GM21526 (cell line): ENCODE results near the gene TMBIM6.
"Not testable (repeated sequence)": the region's sequence is repeated elsewhere in the genome, so short reads cannot be mapped to it uniquely, and the experiment has no call there.

ENCODE experiments used
- ATAC-seq: cut with Tn5 transposase; IDR thresholded peaks from one replicate; pipeline ENCODE4 v1.9.1; 2021; ENCODE audit warnings: moderate library complexity; ENCODE audit not compliant: unreplicated experiment, low FRiP score

The TMBIM6 gene

DNA sequence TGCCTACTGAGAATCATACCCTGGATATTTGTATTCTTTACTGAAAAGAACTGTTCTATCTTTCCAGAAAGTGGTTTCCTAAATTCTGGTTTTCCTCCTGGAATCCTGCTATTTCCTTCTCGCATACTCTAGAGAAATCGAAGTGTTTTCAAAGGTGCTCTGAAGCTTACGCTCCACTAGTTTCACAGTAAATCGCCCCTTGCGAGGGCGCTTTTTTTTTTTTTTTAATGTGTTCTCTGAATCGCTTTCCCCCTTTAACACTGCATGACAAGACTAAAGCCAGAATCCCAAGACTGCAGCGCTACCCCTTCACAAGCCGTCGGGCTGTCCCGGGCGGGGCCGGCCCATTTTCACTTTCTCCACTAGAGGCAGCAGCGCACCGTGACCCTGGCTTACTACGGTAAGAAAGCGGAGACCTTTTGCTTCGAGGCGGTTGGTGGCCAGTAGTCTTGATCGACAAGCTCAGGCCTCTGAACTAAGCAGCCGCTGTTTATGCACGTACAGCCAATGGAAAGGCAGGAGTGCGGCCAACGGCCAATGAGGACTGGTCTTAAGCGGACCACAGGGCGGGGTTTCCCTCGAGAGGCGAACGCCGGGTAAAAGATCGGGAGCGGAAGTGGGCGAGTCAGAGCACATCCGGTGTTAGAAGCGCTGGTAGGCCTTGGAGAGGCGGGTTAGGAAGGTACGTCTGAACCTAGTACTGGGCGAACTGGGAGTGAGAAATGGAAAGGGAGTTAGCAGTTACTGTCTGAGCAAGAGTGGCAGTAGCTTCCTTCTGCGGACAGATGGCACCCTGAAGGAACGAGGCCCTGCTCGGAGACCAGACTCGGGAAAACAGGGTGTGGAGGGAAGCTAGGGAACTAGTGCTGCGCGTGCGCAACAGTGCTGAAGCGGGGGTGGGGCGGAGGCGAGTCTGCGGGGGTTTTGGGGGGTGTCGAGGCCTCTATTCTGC is at the start of gene TMBIM6:
TSS of gene TMBIM6 (plus strand) at position 628 of the 952 bp plus-strand sequence. CDS start 10,937 bp downstream, outside the sequence.
- peak; percentile 95 for ATAC-seq

GRCh38 chr12:49692851-49693250 is 48.5 kb upstream of the TMBIM6 start:
- ATAC-seq, result no peak

GRCh38 chr12:49693931-49694444 is 47.4 kb upstream of the TMBIM6 start:
- no peak for ATAC-seq

GRCh38 chr12:49696723-49697122 is 44.6 kb upstream of the TMBIM6 start:
- ATAC-seq, result no peak

DNA sequence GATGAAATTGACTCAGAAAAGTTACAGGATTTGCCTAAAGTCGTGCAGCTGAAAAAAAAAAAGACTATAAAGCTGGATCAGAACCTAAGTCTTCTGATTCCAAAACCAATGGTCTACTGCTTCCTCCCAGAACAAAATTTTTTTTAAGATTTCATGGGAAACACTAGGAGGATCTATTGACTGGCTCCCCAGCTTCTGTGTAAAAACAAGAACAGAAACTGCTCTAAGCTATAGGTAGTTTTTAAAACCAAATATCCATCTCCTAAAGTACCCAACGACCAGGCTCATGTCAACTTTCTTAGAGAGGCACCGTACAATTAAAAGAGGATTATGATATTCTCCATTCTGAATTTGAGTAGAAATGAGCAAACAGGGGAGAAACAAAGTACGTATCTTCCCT is 43.5 kb upstream of the TMBIM6 start:
- no peak for ATAC-seq

DNA sequence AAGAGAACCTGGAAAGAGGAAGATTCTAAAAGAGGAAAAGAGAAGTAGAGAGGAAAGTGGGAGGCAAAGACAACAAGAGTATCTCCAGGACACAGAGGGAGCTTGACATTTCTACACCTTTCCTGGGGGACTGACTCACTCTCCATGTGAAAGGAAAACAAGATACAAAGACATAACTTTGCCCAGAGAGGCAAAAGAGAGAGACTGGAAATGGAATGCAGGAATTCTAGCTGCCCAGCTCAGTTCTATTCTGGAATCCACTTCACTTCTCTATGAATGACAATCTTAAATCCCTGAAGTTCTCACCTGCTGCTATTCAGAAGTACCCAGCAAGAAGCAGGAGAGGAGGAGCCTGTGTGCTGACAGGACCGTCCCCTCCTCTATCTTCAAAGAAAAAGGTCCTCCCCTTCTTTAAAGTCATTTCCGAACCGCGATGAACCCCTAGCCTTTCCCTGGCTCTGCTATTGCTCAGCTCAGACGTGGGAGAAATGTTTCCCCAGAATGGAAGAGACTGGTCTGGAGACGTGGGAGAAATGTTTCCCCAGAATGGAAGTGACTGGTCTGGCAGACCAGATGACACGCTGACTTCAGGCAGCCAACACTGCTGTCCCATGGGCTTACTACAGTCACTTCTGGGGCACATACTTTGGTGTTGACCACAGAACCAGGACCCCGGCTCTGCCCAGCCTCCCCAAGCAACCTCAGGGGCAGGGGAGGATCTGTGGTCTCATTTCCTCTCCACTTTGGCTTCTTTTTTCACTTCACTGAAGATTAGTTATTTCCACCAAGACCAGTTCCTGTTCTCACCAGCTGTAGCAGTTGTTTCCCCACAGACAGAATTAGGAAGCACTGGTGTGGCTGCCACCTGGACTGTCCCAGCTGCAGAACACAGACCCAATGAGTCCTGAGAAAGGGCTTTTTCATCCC is 42.5 kb upstream of the TMBIM6 start:
- peak; percentile 53 for ATAC-seq

DNA sequence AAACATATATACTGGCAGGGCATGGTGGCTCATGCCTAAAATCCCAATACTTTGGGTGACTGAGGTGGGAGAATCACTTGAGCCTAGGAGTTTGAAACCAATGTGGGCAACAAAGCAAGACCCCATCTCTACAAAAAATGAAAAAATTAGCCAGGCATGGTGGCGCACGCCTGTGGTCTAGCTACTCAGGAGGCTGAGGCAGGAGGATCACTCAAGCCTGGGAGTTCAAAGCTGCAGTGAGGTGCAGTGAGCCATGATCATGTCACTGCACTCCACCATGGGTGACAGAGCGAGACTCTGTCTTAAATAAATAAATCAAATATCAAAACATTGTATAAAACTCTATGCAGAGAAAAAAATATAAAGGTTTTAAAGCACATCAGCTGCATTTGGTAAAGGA is 39.3 kb upstream of the TMBIM6 start:
- ATAC-seq, result no peak

DNA sequence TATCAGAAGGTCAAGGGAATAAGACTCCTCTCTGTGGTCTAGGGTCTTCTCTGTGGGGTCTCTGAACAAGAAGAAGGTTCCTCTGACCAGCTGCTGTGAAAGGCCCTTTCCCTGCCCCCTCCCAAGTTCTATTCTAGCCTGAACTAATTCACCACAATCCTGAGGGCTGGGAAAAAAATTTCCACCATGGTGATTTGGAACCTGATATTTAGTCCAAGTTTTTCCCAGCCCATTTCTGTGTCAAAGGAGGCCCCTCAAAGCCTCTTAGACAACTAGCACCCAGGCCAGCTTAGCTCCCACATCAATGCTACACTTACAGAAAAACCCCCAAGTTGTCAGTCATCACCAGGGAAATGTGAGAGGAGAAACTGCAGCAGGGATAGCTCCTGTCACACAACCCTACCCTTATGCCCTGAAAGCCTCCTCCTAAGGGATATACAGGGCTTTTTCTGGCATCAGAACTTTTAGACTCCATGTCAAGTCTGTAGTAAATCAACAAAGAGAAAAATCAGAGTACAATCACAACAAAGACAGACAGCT is 38.6 kb upstream of the TMBIM6 start:
- no peak for ATAC-seq

DNA sequence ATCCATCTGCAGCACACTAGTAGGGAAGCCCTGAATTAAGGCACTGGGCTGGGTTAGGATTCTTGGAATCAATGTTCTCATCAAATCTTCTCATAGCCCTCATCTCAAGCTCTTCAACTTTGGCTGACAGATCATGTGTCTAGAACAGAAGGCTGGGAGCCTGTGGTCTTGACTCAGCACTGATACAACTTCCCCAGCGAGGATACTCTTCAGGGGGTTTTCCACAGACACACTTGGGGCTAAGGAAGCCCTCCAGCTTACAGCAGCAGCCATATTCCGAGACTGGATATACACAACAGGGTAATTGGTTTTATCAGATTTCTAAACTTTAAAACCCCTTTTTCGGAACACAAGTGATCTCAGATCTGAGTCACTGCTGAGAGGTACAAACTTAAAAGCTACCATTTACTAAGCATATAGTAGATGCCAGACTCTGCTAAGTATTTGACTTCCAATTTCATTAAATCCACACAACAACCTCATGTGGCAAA is 37.7 kb upstream of the TMBIM6 start:
- ATAC-seq, result no peak

DNA sequence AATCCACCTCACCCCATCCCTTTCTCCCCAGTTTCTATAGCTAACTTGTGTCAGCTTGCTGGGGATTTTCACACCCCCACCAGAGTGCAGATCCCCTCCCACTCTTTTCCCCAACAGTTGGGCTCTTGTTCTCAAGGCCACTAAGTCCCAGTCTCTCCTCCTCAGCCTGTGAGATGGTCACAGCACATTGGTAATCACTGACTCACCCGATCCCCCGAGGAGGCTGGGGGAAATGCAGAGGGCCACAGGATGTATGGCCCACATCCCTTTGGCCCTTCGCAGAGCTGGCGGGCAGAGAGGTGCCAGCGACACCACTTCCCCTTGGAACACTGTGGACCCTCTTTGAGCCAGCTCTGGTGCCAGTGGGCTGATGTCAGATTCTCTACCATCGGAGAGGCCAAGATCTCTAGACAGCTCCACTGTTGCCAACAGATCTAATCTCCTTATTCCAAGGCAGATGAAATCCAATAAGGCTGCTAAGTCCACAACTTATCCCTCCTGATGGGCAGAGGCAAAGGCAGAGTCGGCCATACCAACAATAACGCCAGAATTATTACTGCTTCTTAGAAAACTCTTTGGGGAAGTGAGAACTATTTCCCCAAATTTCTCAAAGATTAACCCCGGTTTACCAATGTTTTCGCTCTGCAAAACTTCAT is 35.8 kb upstream of the TMBIM6 start:
- no peak for ATAC-seq

DNA sequence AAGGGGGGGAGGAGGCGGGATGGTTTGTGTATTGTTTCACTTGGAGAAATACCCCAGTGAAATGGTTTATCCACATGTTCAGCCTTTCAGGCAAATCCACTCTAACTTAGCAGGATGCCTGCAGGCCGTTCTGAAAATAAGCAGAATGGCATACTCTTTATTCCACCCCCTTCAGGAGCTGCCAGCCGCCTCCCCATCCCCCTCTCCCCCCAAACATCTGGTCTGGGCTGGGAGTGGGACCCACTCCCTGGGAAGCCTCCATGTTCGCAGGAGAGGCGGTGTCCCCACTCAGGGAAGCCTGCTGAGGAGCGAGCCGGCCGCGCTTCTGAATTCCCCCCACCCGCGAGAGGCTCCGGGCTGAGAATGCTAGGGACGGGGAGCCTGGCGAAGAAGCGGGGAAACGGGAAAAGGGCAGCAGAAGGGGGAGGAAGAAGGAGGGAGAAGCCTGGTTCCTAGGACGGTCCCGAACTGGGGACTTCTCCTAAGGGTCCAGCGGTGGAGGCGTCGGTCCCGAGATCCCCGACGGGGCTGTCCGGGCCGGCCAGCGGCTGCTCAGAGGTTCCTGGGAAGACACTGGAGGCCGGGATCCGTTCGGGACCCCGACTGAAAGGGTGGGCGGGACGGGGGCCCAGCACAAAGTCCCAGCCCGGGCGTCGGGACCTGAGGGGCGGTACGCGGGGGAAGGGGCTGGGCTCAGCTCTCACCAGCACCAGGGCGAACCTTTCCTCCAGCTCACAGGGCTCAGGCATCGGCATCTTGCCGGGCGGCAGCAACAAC is 34.8 kb upstream of the TMBIM6 start:
- no peak for ATAC-seq

GRCh38 chr12:49707128-49707811 is 34.1 kb upstream of the TMBIM6 start, which contains the start of gene FMNL3:
Gene FMNL3 (minus strand): TSS chr12:49707405. CDS start chr12:49707180, 225 bp downstream.
- ATAC-seq, result peak; percentile 69

DNA sequence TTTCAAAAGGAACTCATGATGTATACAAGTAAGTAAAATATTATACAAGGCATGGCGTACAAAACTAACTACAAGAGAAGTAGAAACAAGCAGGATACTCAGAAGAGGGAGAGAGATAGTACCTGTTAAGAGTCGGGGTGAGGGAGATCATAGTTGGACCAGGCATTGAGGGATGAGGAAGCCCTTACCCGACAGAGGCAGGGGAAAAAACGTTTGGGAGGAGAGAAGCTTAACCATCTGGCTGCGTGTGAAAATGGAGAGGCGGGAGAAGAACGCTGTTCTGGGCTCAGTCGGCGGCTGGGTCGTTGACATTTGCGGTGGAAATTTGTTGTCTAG is 33.6 kb upstream of the TMBIM6 start:
- ATAC-seq, result no peak

- ATAC-seq, result no peak
Measured at GRCh38 chr12:49708851-49709250, 32.5 kb upstream of the TMBIM6 start.

DNA sequence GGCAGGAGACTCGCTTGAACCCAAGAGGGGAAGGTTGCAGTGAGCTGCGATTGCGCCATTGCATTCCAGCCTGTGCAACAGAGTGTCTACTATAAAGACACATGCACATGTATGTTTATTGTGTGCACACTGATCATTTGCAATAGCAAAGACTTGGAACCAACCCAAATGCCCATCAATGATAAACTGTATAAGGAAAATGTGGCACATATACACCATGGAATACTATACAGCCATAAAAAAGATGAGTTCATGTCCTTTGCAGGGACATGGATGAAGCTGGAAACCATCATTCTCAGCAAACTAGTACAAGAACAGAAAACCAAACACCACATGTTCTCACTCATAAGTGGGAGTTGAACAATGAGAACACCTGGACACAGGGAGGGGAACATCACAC is 27.4 kb upstream of the TMBIM6 start:
- not testable (repeated sequence) for ATAC-seq

DNA sequence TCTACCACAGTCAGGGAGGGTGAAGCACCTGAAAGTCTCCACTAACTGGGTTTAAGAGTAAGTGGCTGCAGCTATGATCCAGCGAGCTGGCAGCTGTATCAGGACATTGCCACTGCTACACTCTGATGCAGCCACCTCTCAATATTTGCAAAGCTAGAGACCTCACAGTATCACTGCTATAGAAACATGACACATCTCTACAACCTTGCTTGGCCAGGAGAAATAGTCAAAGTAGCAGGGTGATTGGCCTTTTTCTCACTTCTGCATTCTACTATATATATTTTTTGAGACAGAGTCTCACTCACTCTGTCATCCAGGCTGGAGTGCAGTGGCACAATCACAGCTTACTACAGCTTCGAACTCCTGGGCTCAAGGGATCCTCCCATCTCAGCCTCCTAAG is 24.8 kb upstream of the TMBIM6 start:
- no peak for ATAC-seq

DNA sequence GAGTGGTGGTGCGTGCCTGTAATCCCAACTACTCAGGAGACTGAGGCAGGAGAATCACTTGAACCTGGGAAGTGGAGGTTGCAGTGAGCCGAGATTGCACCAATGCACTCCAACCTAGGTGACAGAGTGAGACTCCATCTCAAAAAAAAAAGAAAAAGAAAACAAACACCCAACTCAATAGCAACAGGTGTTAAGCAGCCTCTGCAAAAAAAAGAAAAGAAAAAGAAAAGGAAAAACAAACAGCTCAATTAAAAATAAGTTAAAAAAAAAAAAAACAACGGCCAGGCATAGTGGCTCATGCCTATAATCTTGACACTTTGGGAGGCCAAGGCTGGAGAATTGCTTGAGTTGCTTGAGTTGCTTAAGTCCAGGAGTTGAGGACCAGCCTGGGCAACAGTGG is 23.6 kb upstream of the TMBIM6 start:
- ATAC-seq, result not testable (repeated sequence)

- ATAC-seq, result no peak
Measured at GRCh38 chr12:49720214-49720613, 21.1 kb upstream of the TMBIM6 start.

DNA sequence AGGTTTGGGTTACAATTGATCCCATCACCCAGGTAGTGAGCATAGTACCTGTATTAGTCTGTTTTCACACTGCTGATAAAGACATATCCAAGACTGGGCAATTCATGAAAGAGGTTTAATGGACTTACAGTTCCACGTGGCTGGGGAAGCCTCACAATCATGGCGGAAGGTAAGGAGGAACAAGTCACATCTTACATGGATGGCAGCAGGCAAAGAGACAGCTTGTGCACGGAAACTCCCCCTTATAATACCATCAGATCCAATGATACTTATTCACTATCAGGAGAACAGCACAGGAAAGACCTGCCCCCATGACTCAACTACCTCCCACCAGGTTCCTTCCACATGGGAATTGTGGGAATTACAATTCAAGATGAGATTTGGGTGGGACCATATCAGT is 20.0 kb upstream of the TMBIM6 start:
- ATAC-seq, result not testable (repeated sequence)
